Stimulated activated CD8-positive, alpha-beta memory T cell treated with anti-CD3 and anti-CD28 coated beads, Interleukin-12 subunit alpha, Interleukin-12 subunit beta, amount 100 ng/mL, for 1 hour (primary cell): ENCODE results near the gene COL27A1.

Source experiments
- DNase-seq: peaks from one replicate; pipeline ENCODE4 v3.0.0-alpha.2; 2020; ENCODE audit warnings: low read depth

The COL27A1 gene

DNA sequence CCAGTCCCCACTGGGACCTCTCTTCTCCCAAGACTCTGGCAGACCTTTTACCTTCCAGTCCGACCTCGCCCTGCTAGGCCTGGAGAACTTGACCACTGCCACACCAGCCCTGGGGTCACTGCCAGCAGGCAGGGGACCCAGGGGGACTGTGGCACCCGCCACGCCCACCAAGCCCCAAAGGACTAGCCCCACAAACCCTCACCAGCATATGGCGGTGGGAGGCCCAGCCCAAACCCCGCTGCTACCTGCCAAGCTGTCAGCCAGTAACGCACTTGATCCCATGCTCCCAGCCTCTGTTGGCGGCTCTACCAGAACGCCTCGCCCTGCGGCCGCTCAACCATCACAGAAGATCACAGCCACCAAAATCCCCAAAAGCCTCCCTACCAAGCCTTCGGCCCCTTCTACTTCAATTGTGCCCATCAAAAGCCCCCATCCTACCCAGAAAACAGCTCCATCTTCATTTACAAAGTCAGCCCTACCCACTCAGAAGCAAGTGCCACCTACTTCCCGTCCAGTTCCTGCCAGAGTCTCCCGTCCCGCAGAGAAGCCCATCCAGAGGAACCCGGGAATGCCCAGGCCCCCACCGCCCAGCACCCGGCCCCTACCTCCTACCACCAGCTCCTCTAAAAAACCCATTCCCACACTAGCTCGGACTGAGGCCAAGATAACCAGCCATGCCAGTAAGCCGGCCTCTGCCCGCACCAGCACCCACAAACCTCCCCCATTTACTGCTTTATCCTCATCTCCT is 13.1 kb downstream of the COL27A1 start:
- DNase-seq, result no peak

GRCh38 chr9:114169029-114169951 is 14.0 kb downstream of the COL27A1 start:
- DNase-seq, result no peak

GRCh38 chr9:114169952-114170770 is 14.8 kb downstream of the COL27A1 start:
- no peak for DNase-seq

GRCh38 chr9:114170771-114171461 is 15.6 kb downstream of the COL27A1 start:
- no peak for DNase-seq

DNA sequence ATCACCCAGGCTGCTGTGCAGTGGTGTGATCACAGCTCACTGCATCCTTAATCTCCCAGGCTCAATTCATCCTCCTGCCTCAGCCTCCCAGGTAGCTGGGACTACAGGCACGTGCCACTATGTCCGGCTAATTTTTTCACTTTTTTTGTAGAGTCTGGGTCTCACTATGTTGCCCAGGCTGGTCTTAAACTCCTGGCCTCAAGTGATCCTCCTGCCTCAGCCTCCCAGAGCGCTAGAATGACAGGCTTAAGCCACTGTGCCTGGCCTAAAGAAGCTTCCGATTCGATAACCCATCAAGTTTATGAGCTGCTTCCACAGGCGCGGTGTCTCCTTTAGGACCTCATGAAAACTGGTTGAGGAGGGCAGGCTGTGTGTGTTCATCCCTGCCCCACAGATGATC is 16.2 kb downstream of the COL27A1 start:
- DNase-seq, result no peak

DNA sequence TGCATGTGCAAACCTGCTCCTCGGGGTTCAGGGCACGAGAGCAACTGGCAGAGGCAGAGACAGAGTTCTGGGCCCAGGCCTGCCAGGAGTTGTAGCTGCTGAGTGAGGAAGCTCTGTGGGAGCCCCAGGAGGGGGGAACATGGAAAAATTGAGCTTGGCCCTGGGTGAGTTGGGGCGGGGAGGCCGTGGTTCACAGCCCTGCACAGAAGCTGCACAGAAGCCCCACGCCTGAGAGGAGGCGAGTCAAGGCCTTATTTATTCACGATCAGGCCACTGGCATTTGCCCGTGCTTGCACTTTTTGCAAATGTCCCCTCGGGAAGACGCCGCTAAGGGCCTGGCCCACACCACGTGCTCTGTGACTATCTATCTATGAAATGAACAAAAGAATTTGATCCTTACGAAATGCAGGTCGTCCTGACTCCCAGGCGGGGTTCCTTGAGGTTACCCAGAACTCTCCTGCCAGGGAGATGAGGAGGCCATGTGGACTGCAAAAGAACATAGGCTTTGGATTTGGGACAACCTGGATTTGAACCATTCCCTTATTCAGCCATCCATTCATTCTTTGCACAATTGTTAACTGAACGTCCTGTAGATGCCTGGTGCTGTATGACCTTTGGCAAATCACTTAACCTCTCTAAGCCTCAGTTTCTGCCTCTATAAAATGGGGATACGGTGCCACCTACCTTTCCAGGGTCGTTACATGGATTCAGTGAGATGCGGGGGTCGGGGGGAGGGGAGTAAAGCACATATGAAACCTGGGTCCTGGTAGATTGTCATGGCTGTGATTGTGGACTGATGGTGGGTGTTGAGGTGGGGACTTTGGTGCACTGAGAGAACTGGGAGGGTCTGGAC is 17.9 kb downstream of the COL27A1 start:
- no peak for DNase-seq

DNA sequence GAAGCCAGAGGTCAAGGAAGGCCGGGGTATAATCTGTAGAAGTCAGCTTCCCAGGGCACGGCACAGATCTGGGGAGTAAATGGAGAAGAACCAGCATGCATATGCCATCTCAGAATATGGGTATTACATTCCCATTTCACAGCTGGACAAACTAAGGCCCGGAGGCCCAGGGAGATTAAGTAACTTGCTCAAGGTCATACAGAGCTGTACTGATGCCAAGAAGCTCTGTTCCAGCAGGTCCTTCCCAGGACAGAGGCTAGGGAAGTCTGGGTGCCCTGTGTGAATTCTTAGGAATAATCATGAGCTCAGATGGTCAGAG is 19.2 kb downstream of the COL27A1 start:
- DNase-seq, result no peak

DNA sequence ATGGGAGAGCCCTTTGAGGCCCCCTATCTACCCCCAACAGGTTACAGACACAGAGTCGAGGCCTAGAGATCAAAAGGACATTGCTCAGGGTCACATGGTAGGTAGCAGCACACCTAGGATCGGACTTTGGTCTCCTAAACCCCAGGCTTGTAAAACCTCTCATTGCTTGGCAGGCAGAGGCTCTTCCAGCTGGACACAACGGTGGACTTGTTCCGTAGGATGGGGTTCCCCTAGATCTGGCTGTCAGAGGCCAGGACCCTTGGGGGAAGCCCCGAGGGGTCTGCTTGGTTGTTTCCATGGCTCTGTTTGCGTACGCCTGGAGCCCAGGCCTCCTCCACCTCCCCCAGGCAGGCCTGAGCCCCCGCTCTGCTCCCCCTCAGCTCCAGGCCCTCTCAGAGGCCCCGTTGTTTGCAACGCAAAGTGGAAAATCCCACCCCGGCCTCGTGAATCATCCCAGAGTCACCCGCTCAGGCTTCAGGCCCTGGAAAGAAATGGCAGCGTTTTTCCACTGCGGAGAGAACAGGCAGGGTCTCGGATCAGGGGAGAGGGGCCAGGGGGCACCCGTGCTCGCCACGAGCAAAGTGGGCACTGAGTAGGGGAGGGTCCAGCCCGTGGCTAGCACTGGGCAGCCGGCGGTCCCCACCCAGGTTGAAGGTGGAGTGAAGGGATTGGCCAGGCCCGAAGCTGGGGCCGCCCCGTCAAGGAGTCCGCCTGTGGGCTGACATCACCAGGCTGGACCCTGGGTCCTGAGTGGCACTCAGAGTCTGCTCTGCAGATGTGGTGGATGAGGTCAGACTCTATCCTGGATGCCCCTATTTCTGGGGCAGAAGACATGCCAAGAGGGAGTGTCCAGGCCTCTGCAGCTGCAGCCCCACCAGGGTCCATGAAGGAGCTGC is 19.8 kb downstream of the COL27A1 start:
- no peak for DNase-seq

DNA sequence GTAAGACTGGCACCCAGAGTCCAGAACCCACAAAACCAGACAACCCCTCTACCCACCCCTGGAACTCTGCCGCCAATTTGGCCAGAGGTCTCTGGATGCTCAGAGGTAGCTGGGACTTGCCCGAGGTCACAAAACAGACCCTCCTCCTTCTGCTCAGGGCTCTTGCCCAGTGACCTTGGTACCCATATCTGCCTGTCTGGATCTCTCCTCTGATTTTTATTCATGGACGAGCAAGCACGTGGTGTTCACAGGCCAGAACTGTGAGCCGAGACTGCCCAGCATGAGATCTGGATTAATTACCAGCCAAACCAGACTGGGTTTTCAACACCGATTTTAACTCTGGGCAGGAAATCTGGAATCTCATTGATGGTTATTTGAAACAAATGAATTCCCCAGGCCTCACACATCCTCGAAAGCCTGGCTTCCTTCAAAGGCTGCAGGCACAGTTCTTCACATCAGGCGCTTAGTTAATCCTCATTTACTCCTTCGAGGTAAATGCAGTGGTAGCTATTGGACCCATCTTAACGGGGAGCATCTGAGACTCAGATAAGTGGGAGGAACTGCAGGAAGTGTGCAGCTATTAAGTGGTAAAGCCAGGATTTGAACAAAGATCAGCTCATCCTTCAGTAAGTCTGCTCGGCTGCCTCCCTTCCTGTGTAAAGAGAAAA is 21.4 kb downstream of the COL27A1 start:
- DNase-seq, result no peak

GRCh38 chr9:114177423-114178064 is 22.2 kb downstream of the COL27A1 start:
- DNase-seq, result no peak

DNA sequence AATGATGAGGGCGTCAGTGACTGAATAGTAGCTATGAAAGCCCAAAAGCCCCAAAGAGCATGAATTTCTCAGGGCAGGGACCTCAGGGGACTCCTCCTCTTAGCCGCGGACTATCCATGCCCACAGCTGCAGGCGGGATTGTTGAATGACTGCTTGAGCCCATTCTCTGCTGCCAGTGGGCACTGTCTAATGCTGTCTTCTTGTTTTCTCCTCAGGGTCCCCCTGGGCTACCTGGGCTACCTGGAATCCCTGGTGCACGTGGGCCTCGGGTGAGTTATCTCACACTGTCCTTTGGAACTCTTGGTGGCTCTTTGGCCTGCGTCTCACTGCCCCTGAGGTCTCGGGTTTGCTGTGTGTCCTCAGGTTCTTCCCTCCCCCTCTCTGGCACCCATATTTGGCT is 22.7 kb downstream of the COL27A1 start:
- DNase-seq, result no peak

GRCh38 chr9:114178756-114179450 is 23.6 kb downstream of the COL27A1 start:
- DNase-seq, result no peak

DNA sequence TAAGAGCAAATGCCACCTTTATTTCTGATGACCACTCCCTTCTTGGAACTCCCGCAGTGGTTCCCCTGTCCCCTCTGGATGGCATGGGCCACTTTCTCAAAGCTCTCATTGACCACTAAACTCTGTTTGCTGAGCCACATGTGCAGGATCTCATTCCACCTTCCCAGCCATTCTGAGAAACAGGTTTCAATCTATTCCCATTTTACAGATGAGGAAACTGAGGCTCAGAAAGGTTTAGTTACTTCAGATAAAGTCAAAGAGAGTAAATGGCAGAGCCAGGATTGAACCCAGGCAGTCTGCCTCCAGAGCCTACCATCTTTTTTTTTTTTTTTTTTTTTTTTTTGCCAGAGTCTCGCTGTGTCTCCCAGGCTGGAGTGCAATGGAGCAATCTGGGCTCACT is 24.2 kb downstream of the COL27A1 start:
- DNase-seq, result no peak

DNA sequence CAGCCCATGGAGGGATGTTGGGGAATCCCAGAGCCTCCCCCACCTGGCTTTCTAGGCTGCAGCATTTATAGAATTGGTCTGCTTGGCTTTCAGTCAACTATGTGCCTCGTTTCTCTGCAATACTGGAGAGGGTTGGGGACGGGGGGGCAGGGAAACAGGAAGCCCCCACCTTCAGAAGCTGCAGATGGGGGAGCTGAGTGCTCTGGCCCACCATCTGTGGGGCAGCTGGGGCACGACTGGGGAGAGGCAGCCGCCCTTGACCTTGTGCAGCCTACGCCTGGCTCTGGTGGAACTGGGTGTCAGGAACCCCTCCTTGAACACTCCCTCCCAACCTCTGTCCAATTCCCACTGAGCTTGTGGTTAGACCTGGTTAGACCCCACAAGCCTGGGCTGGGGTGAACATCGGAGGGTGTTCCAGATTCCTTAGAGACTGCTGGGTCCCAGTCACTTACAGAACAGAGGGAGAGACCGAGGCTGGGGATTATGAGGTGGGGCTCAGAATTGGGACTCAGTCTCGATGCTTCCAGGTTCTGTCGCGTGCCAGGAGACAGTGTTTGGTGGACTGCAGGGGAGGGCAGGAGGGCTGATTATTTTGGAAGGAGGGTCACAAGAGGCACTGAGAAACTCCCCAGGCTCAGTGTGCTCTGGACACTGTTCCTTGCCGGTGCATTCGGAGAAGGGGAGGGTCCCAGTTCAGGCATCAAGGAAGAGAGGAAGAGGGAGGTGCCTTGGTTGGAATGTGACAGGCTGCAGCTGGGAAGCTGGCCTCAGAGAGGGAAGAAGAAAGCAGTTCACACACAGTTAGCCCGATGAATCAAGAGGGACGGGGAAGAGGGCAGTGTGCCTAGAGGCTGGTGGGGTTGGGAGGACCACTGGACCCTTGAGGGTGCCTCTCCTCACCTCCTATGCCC is 25.6 kb downstream of the COL27A1 start:
- DNase-seq, result no peak

DNA sequence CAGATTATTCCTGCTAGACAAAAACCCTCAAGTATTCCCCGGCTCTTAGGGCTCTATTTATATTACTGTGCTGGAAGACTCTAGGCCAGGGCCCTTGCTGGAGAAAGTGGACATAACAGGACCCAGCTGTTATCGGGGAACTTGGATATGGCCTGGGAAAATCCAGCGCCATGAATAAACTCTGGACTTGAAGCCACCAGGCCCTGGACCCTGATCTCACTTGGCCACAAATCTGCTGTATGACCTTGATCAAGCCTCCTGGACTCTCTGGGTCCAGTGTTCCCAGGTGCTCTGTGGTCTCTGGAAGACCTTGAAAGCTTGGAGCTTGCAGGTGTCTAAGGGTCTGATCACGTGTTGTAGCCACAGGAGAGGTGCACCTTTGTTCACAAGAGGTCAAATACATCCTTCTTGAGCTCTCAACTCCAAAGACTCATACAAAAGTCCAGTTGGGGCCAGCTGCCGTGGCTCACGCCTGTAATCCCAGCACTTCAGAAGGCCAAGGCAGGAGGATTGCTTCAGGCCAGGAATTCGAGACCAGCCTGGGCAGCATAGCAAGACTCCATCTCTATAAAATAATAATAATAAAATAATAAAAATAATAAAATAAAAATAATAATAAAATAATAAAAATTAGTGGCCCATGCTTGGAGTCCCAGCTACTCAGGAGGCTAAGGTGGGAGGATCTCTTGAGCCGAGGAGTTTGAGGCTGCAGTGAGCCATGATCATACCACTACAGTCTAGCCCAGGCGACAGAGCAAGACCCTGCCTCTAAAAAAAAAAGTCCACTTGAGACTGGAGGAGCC is 26.5 kb downstream of the COL27A1 start:
- no peak for DNase-seq

GRCh38 chr9:114183006-114183405 is 27.7 kb downstream of the COL27A1 start:
- no peak for DNase-seq
